ENCODE measurements around the gene SPANXN4.
A peak's percentile ranks its signal among the peaks of the same experiment; 100 is the strongest.

The SPANXN4 gene

GRCh38 chrX:143025628-143026027 lies at the start of gene SPANXN4:
SPANXN4 (plus strand) TSS chrX:143025928; CDS start chrX:143026015, 87 bp downstream.
- DNase-seq (ENCODE audit: low read depth in 2 of 3, low spot score in 1 of 3), result no peak

- no peak for DNase-seq (ENCODE audit: low read depth in 2 of 3, low spot score in 1 of 3)
Measured at GRCh38 chrX:142977128-142977914, 48.4 kb upstream of the SPANXN4 start.

GRCh38 chrX:142978130-142978684 lies 47.5 kb upstream of the SPANXN4 start:
- DNase-seq (ENCODE audit: low read depth in 2 of 3, low spot score in 1 of 3), result no peak

- no peak for DNase-seq (ENCODE audit: low read depth in 2 of 3, low spot score in 1 of 3)
Measured at GRCh38 chrX:142982679-142983078, 43.0 kb upstream of the SPANXN4 start.

GRCh38 chrX:142994988-142995387 lies 30.7 kb upstream of the SPANXN4 start:
- DNase-seq (ENCODE audit: low read depth in 2 of 3, low spot score in 1 of 3), result no peak

GRCh38 chrX:142998447-142999198 lies 27.1 kb upstream of the SPANXN4 start:
- no peak for DNase-seq (ENCODE audit: low read depth in 2 of 3, low spot score in 1 of 3)

GRCh38 chrX:142999199-142999701 lies 26.5 kb upstream of the SPANXN4 start:
- no peak for DNase-seq (ENCODE audit: low read depth in 2 of 3, low spot score in 1 of 3)

- no peak for DNase-seq (ENCODE audit: low read depth in 2 of 3, low spot score in 1 of 3)
Measured at GRCh38 chrX:143002206-143002605, 23.5 kb upstream of the SPANXN4 start.

GRCh38 chrX:143017272-143017671 lies 8.5 kb upstream of the SPANXN4 start:
- DNase-seq (ENCODE audit: low read depth in 2 of 3, low spot score in 1 of 3), result peak in 1 of 3 donors; percentile 1

GRCh38 chrX:143027275-143027674 lies 1.5 kb downstream of the SPANXN4 start:
- no peak for DNase-seq (ENCODE audit: low read depth in 2 of 3, low spot score in 1 of 3)

- no peak for DNase-seq (ENCODE audit: low read depth in 2 of 3, low spot score in 1 of 3)
Measured at GRCh38 chrX:143047511-143047910, 21.8 kb downstream of the SPANXN4 start.

- no peak for DNase-seq (ENCODE audit: low read depth in 2 of 3, low spot score in 1 of 3)
Measured at GRCh38 chrX:143058120-143058519, 32.4 kb downstream of the SPANXN4 start.

- no peak for DNase-seq (ENCODE audit: low read depth in 2 of 3, low spot score in 1 of 3)
Measured at GRCh38 chrX:143081231-143081630, 55.5 kb downstream of the SPANXN4 start.

GRCh38 chrX:143082537-143082936 lies 56.8 kb downstream of the SPANXN4 start:
- DNase-seq (ENCODE audit: low read depth in 2 of 3, low spot score in 1 of 3), result no peak

Measured in stimulated activated CD4-positive, alpha-beta T cell treated with anti-CD3 and anti-CD28 coated beads, Interleukin-12 subunit alpha, Interleukin-12 subunit beta, amount 100 ng/mL, for 48 hours (primary cell).